GM19025 (cell line): ENCODE data around the gene HIVEP3.
"Not testable (repeated sequence)": the region's sequence is repeated elsewhere in the genome, so short reads cannot be mapped to it uniquely, and the experiment has no call there.

Experiments
- ATAC-seq: cut with Tn5 transposase; IDR thresholded peaks from one replicate; pipeline ENCODE4 v1.9.1; 2021; ENCODE audit warnings: mild to moderate bottlenecking, low read depth, moderate library complexity; ENCODE audit not compliant: unreplicated experiment

The HIVEP3 gene

DNA sequence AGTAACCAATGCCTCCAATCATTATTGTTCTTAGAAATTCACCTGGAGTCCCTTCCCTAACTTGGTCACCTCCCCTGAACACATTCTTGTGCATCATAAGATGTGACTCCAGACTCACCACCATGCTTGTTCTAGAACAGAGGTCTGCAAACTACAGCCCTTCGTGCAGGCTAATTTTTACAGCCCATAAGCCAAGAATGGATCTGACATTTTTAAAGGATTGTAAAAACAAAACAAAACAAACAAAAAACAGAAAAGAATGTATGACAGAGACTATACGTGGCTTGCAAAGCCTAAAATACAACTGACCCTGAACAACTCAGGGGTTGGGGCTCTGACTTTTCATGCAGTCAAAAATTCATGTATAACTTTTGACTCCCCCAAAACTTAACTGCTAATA is 6.2 kb upstream of the HIVEP3 start:
- no peak for ATAC-seq

DNA sequence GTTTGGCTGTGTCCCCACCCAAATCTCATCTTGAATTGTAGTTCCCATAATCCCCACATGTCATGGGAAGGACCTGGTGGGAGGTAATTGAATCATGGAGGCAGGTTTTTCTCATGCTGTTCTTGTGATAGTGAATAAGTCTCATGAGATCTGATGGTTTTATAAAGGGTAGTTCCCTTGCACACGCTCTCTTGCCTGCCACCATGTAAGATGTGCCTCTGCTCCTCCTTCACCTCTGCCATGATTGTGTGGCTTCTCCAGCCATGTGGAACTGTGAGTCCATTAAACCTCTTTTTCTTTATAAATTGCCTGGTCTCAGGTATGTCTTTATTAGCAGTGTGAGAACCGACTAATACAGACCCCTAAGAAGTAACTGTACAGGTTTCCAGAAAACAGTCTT is 2.5 kb upstream of the HIVEP3 start:
- ATAC-seq: not testable (repeated sequence)

DNA sequence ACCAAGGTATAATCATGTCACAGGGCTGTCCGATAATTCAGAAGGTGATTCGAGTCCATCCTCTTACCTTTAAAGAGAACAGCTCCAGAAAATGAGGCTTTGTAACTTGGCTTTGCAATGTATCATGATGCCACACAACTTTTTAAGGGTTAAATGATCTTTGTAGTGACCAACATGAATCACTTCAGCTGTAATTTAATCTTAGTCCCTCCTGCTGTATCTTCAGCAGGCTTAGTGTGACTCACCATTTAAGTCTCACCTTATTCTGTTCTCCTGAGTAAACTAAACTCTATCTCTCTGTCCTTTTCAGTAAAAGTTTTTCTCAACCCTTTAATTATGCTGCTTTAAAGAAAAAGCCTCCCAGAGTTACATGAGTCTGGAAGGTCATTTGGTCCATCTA is 1.9 kb upstream of the HIVEP3 start:
- no peak for ATAC-seq

DNA sequence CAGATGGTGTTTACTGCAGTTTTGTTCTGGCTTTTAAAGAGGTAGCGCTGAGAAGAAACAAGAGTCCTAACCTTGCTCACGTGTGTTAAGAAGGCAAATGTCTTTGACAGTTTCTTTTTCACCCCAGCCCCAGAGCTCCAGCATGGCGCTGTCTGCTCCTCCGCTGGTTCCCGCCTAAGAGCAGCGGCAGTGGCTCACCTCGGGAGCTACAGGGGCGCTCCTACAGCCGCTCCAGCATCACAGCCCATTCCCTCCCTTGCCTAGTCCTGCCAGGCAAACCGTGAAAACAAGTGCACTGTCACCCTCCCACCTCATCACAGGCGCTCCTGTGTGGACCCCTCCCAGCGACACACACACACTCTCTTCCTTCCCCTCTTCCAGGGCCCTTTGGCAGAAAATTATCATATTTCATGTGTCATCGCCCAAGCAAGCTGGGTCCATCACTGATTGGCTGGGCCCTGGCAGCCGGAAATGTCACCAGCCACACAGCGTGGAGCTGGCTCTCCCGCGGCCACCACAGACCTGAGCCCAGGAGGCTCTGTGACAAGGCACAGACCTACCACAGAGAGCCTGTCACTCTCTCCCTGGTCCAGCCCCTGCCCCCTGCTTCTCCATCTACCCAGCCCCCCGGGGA is 1.2 kb upstream of the HIVEP3 start:
- ATAC-seq: peak; percentile 89

DNA sequence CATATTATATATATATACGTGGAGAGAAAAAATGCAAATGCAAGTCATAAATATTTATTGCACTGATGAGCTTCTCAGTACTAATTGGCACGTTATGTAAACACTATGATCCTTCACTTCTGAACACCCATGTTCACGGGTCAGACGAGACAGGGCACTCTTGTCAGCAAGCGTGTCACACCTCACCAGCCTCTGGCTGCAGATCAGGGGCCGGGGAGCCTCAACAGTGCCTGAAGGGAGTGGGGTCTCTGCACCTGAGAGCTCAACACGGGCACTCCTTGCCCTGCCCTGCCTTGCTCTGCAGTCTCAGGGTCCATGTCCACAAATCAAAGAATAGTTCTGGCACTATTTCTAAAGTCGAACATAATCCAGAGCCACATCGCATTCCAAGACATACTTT is 409 bp upstream of the HIVEP3 start:
- ATAC-seq: no peak

DNA sequence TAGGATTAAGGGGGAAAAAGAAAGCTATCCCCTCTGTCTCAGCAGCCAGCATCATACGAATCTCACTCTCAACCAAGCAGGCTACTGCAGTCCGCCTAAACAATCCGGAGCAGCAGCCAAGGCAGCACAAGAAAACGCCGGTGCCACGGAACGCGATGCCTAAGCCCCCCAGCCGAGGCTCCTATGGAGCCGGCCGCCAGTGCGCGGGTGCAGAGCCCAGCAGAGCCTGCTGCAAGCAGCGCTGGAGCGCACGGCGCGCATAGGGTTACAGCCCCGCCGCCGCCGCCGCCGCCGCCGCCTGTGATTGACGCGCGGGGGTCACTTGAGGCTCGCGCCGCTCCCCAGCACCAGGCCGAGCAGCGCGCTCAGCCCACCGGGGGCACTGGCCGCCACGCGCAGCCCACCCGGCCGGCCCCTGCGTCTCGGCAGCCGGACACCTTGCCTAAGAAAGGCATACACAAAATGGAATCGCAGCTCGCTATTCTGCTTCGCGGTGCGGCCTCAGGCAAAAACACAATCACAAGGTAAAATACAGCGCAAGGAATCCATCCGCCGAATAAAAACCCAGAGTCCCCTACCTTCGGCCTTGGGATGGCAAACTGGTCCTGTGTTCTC is 780 bp downstream of the HIVEP3 start:
- ATAC-seq: no peak

DNA sequence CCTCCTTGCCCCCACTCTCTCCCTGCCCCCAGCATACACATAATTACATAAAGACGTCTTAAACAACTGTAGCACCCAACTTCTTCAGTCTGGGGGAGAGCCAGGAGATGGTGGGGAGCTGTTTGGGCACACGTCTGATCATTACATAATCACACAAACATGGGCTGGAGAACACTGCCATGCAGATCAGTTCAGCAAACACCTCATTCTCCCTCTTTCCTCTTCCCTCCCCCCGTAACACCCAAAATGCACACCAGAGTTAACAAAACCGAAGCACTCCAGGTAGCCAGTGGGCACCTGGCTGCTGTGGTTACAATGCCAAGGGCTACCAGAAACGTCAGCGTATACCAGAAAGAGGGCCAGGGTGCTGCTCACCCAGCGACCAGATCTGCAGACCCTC is 1.6 kb downstream of the HIVEP3 start:
- ATAC-seq: no peak

DNA sequence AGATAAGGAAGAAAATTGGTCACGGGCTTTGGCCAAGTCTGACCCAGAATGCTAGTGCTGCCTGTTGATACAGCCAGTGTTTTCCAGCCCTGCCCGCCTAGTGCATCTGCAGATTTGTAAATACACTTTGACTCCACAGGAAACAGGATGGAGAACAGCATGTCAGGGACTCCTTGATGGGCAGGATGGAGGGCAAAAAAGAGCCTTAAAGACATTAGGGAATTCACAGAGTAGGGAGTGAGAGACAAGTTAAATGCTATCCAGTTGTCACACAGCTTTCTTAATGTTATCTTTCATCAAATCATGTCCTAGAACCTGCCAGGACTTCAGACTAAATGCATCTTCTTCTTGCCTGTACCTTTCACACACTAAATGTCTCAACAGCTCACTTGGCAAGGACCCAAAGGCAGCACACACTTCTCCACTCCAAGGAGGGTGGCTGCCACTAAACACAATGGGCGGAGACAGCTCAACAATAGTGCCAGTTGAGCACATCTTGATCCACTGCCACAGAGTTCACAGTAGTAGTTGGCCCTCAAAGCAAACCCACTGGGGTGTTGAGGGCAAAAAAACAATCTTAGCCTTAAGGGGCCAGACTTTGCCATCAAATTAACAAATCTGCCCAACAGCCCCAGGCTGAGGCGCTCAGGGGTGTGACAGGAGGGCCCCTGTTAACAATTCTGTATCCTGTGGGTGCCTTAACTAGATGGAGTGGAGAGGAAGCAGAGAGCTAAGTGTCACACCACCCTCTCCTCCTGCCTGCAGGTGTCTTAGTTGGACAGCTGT is 2.7 kb downstream of the HIVEP3 start:
- no peak for ATAC-seq

DNA sequence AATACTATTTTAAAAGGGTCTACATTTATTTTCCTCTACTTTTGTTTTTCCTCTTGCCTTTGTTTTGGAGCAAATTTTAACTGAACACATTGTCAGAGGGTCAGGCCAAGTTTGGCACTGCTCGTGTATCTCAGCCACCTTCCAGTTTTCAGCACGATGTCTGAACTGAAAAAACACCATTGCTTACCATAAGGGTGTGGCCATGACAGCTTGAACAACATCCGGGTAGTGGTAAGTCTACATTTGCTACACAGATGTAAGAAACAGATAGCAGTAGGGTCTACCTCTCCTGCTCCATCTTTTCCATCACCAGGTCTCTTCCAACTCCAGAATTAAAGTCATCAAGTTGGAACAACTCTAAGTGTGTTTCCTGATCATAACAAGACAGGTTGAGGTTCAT is 4.2 kb downstream of the HIVEP3 start:
- no peak for ATAC-seq

DNA sequence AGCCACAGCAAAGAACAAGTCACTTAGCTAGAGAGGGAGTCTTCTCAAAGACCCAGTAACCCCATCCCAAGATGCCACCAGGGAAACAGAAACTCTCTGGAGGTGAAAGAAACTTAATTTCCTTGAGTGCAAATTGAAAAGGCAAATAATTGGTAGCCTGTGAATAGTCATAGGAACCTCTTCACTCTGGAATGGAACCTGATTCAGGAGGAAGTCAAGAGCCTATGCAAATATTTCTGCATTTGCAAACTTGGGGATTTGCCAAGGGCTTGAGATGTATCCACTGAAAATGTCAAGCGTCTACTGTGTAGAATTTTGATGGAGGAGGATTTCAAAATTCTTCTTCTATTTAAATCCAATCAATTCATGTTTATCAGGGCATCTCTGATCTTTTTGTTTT is 5.7 kb downstream of the HIVEP3 start:
- ATAC-seq: no peak

DNA sequence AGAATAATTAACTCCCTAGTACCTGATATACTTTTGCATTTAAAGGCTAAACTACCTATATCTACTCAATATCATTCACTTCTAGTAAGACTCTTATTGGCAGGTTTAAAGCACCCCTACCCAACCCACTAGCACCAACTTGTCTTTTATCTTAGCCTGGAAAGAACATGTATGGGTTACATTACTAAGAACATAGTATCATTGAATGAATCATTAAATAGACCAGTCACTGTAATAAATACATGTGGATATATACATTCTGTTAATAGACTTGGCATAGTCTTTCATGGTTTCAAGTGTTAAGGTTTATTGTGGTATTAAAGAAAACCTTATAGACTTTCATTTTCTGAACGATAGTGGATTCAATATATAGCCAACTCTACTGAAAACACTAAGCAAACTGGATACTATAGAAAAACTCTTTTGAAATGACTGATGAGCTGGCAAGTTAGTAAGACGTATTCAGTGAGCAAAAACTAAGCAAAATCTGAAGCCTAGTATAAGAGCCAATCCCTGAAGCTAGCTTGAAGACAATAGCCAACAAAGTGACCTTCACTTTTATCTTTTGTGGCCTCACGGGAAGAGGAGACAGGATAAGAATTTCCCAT is 10.3 kb downstream of the HIVEP3 start:
- ATAC-seq: no peak

DNA sequence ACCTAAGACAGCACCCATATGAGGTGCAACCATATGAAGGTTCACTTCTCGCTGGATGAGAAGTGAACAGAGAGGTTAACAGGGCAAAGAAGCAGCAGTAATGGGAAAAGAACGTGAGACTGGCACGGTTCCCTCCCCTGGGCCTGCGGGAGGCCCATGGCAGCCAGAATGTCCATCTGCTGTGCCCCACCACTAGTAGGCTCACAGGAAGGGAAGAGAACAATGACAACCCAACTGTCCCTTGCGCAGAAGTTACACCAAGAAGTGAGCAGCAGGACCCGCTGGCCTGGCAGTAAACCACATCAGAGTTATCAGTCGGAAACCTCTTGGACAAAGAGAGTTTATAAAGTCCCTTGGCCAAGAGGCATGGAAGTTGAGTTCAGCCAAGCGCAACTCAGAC is 11.3 kb downstream of the HIVEP3 start:
- no peak for ATAC-seq

DNA sequence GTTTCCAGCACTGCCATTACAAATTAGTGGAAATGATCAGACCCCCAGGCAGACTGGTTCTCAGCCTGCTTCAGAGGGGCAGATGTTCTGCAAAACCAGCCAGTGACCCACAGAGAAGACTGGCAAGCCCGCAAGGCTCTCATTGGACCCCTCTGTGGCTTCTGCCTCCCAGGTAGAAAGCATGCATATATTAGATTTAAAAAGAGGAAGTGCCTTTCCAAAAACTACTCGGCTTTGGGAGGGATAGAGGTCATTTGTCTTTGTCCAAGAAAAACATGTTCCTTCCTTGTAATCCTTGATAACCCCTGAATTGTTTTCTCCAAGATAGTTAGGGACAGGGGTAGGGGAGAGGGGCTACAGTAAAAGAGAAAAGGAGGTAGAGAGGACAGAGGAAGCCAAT is 11.8 kb downstream of the HIVEP3 start:
- ATAC-seq: no peak

DNA sequence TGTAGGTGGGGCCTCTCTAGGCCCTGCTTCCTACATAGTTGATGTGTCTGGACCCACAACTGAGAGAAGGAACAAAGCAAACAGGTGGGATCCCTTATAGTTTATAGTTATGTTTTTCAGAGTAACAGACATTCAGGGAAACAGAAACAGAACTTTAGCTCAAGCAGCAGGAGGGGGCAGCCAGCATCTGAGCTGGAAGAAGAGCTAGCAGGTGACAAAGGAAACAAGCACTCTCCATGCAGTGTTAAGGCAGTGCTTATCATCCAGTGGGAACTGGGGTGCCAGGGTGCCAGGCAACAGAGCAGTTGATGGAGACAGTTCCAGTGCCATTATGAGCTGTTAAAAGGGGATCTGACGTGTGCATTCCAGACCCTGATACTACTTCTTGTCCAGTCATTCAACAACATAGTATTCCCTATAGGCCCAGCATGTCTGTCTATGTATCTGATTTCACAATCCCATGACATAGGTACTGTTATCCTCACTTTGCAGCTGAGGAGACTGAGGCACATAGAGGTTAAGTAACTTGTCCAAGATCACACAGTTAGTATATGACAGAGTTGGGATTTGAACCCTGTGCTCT is 13.5 kb downstream of the HIVEP3 start:
- ATAC-seq: no peak

DNA sequence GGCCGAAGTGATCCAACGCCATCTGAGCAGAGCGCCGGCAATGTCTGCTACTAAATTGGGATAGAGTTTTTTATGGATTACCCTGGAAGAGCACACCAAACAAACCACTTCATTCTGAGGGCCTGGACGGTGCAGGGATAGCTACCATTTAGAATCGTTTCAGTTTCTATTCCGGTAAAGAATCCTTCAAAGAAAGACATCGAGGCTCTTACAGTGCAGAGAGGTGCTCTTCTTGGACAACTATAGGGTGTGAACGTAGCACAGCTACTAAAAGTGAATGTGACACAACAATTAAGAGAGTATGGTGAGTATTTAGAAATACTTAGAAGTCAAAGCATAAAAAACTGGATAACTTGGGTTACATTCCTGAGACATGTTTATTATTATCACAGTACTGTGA is 16.1 kb downstream of the HIVEP3 start:
- ATAC-seq: no peak

DNA sequence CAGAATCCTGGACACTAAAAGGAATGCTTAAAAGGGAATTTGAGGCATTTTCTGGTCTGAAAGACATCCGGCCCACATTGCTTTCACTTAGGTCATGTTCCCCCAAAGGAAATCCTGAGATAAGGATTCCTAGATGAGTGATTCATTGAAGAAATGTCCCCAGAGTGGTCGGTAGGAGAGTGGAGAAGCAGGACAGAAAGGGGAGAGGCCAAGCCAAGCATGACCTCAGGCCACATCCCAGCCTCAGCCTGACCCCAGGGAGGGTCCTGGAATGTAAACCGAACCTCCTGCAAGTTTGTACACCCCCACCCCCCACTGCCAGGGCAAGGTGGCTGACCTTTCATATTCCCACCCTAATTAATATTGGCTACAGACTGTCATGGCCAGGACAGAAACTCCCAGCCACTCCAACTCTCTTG is 16.6 kb downstream of the HIVEP3 start:
- ATAC-seq: no peak

DNA sequence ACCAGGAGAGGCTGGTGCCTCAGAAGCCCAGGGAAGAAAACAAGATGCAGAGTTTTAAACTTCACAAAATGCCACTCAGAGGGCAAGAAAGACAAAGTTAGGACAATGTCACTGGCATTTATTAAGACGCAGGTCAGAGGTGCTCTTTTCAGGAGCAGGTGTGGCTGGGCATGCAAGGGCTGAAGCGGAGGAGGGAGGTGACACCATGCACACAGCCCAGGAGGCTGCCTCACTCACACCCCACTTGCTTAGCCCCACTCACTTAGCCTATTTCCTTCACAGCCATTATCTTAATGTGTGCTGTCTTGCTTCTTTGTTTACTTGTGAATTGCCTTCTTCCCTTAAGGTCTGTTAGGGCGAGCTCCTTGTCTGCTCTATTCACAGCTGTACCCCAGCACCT is 17.2 kb downstream of the HIVEP3 start:
- ATAC-seq: no peak

DNA sequence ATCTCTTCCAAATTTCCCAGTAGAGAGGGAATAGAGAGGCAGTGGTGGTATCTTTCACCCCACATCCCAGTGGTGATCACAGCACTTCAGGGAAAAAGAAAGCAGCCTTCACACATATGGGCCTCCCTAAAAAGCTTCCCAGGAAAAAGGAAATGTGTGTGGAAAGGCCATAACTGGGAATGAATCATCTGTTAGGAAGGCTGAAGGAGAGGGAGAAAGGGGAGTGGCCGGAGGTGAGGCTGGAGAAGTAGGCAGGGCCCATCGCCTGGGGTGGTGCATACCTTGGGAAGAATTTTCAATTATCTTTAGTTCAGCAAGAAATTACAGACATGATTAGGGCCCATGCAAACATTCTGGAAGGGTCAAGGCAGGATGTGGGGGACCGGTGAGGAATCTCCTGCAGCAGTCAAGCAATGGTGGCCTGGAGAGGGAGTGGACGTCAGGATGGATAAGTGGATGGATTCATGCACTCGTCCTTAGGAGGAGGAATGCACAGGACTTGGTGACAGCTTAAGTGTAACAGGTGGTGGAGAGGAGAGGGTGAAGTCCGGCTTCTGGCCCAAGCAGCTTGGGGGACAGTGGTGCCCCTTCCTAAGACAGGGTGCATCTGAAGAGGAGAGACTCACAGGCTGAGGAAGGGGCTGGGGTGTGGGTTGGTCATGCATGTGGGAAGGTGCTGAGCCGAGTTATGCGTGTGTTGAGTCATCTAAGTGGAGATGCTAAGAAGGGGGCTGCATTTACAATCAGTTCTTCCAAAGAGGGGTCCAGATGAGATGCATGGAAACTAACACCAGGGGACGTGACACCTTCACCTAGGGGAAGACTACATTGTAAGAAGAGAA is 17.9 kb downstream of the HIVEP3 start:
- no peak for ATAC-seq

DNA sequence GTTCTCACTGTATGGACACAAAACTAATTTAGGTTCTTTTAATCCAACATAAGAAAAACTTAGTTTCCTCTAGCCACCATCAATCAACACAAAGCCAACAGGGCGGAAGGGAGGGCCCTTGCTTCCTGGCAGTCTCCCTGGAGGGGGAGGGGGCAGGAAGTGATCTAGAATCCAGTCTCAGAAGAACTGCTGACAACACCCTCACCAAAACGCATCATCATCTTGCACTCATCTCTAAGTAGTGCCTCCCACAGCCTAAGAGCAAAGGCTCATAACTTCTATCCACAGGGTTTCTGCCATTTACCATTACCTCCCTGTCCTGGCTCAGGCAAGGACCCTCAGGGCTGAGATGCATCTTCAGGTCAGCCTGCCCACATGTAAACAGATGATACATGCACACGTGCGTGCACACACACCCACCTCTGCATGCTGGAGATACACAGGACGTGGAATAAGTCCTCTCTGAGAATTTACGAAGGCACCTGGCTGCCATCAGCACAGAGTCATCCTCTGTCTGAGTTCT is 20.5 kb downstream of the HIVEP3 start:
- no peak for ATAC-seq

DNA sequence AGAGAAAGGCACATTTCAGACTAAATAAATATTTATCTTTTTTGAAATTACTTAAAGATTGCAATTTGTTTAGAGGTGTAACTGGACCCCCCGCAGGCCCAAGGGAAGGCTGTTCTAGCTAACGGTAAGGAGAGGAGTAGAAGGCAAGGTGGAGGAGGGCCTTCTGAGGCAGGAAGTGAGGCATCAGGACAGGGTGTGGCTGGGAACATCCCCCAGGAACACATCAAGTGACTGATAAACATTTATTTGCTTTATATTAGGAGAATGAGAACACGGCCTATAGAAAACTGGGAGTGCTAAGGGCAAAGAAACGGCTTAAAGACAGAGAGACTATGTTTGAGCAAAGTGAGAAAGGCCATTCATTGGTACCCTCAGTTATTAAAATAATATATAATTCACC is 23.2 kb downstream of the HIVEP3 start:
- ATAC-seq: no peak
